ENCODE results near the gene PPP1R13L.

The PPP1R13L gene

GRCh38 chr19:45340899-45341453, 63.9 kb downstream of the PPP1R13L start (continued):
- TF ChIP-seq HIC1 (tag by site-specific recombination; IDR thresholded peaks at IDR 0.05) = peak; percentile 56; the same call in 1 of the 2 replicates
- 0 out of 2 replicates have a peak, but pooled peaks have one; percentile 13 for TF ChIP-seq ZNF169 (tag by site-specific recombination; IDR thresholded peaks at IDR 0.05)
- peak; percentile 48 for TF ChIP-seq PRDM10 (tag by site-specific recombination; IDR thresholded peaks at IDR 0.05)
- TF ChIP-seq ZNF701 (tag by site-specific recombination; IDR thresholded peaks at IDR 0.05) = no peak
- no peak; the same call in 1 of the 2 replicates for TF ChIP-seq ZNF2 (tag by site-specific recombination; IDR thresholded peaks at IDR 0.05)
- TF ChIP-seq SP3 (tag by site-specific recombination; IDR thresholded peaks at IDR 0.05) = peak; percentile 51
- TF ChIP-seq SCRT1 (tag by site-specific recombination; IDR thresholded peaks at IDR 0.05; ENCODE audit: borderline replicate concordance) = no peak
- 0 out of 2 replicates have a peak, but pooled peaks have one; percentile 16 for TF ChIP-seq ZNF391 (tag by site-specific recombination; IDR thresholded peaks at IDR 0.05; ENCODE audit: borderline replicate concordance, low read depth)
- TF ChIP-seq ZNF211 (tag by site-specific recombination; IDR thresholded peaks at IDR 0.05; ENCODE audit: low read depth) = 0 out of 2 replicates have a peak, but pooled peaks have one; percentile 13
- TF ChIP-seq SETDB1 (IDR thresholded peaks at IDR 0.05; ENCODE audit: insufficient read length, low read length) = no peak
- TF ChIP-seq ZNF48 (tag by site-specific recombination; IDR thresholded peaks at IDR 0.05) = no peak
- TF ChIP-seq ZNF133 (tag by site-specific recombination; IDR thresholded peaks at IDR 0.05) = peak; percentile 44; the same call in 1 of the 2 replicates
- peak; percentile 70 for TF ChIP-seq ZNF335 (tag by site-specific recombination; conservative IDR thresholded peaks at IDR 0.05)
- TF ChIP-seq SCRT2 (tag by site-specific recombination; IDR thresholded peaks at IDR 0.05) = no peak
- no peak for TF ChIP-seq INSM2 (tag by site-specific recombination; IDR thresholded peaks at IDR 0.05)
- TF ChIP-seq ZNF266 (tag by site-specific recombination; IDR thresholded peaks at IDR 0.05; ENCODE audit: low read depth) = 0 out of 2 replicates have a peak, but pooled peaks have one; percentile 30
- no peak for TF ChIP-seq ZBTB8A (tag by site-specific recombination; IDR thresholded peaks at IDR 0.05)
- no peak for TF ChIP-seq ZSCAN23 (tag by site-specific recombination; IDR thresholded peaks at IDR 0.05)
- no peak for TF ChIP-seq ZNF174 (tag by site-specific recombination; IDR thresholded peaks at IDR 0.05)
- TF ChIP-seq HOXC10 (CRISPR knock-in tag; IDR thresholded peaks at IDR 0.05) = no peak
- no peak for TF ChIP-seq ZFP37 (tag by site-specific recombination; IDR thresholded peaks at IDR 0.05)
- 0 out of 2 replicates have a peak, but pooled peaks have one; percentile 13 for TF ChIP-seq ZNF76 (tag by site-specific recombination; IDR thresholded peaks at IDR 0.05; ENCODE audit: borderline replicate concordance, low read depth)
- peak; percentile 55; the same call in 1 of the 2 replicates for TF ChIP-seq ZNF398 (tag by site-specific recombination; IDR thresholded peaks at IDR 0.05)
- TF ChIP-seq PRDM6 (tag by site-specific recombination; IDR thresholded peaks at IDR 0.05) = no peak
- TF ChIP-seq BCL11A (tag by site-specific recombination; IDR thresholded peaks at IDR 0.05; ENCODE audit: low read depth) = no peak
- peak; percentile 45; the same call in 1 of the 2 replicates for TF ChIP-seq GLIS1 (tag by site-specific recombination; IDR thresholded peaks at IDR 0.05)

Measured in HEK293 (cell line).